Loucy (cell line): ENCODE data around the gene CNTNAP2.

Experiments
- EZH2phosphoT487 ChIP-seq: fragments of 200-600 bp; IDR thresholded peaks from 2 replicates; pipeline ENCODE4 v1.6.1; 2018; ENCODE audit warnings: antibody characterized with exemption, mild to moderate bottlenecking, moderate library complexity, borderline replicate concordance
- TF ChIP-seq, protein P1 (sequence below): fragments of 200-600 bp; sonication (generic); conservative IDR thresholded peaks from 2 replicates; pipeline ENCODE4 v1.5.1; 2014; ENCODE audit warnings: mild to moderate bottlenecking, antibody characterized with exemption, low read length

DNA sequence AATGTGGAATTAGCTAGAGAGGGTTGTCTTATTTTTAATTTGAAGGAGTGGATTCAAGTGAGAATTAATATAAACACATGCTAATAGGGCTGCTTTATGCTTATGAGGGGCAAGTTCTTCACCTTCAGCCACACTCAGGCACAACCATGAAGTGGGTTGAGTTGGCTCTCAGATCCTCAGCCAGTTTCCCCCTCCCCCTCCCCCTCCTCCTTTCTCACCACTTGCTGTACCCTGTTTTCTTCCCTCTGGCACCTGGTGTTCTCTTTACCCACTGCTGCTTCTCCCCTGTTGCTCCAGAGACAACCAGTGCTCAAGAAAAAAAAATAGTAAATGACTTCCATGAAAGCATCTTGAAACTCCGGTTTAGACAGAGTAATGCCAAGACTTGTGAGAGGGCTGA lies 1083.3 kb downstream of the CNTNAP2 start:
- TF ChIP-seq, protein P1, sequence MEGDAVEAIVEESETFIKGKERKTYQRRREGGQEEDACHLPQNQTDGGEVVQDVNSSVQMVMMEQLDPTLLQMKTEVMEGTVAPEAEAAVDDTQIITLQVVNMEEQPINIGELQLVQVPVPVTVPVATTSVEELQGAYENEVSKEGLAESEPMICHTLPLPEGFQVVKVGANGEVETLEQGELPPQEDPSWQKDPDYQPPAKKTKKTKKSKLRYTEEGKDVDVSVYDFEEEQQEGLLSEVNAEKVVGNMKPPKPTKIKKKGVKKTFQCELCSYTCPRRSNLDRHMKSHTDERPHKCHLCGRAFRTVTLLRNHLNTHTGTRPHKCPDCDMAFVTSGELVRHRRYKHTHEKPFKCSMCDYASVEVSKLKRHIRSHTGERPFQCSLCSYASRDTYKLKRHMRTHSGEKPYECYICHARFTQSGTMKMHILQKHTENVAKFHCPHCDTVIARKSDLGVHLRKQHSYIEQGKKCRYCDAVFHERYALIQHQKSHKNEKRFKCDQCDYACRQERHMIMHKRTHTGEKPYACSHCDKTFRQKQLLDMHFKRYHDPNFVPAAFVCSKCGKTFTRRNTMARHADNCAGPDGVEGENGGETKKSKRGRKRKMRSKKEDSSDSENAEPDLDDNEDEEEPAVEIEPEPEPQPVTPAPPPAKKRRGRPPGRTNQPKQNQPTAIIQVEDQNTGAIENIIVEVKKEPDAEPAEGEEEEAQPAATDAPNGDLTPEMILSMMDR: no peak
- TF ChIP-seq EZH2phosphoT487: no peak
